H9 (cell line): ENCODE data around the gene FLT3. TPM values are rescaled to one million over a fixed set of nuclear protein-coding genes. Genes with fewer than 3 reads are reported as not detected.

Source experiments
- DNase-seq: peaks from one replicate; pipeline ENCODE4 v3.0.0-alpha.2; 2017
- H2AFZ ChIP-seq: one replicate; pipeline ENCODE4 v1.6.1; 2013; ENCODE audit warnings: mild to moderate bottlenecking, low read length, control low read depth, moderate library complexity
- H2AK5ac ChIP-seq: 2 replicates; pipeline ENCODE4 v1.6.1; 2013; ENCODE audit warnings: low read length, control low read depth, mixed read lengths; ENCODE audit not compliant: insufficient read length
- H2BK120ac ChIP-seq: one replicate; pipeline ENCODE4 v1.6.1; 2013; ENCODE audit warnings: low read depth, mild to moderate bottlenecking, low read length, control low read depth, inconsistent platforms; ENCODE audit not compliant: poor library complexity, severe bottlenecking
- H2BK12ac ChIP-seq: 2 replicates; pipeline ENCODE4 v1.6.1; 2013; ENCODE audit warnings: low read length, control low read depth, mixed read lengths, low read depth; ENCODE audit not compliant: insufficient read length
- H2BK15ac ChIP-seq: 2 replicates; pipeline ENCODE4 v1.6.1; 2013; ENCODE audit warnings: low read depth, low read length, control low read depth
- H2BK20ac ChIP-seq: one replicate; pipeline ENCODE4 v1.6.1; 2013; ENCODE audit warnings: low read depth, mild to moderate bottlenecking, low read length, control low read depth, inconsistent platforms; ENCODE audit not compliant: poor library complexity, severe bottlenecking
- H2BK5ac ChIP-seq: 2 replicates; pipeline ENCODE4 v1.6.1; 2013; ENCODE audit warnings: low read length, control low read depth, mixed read lengths; ENCODE audit not compliant: insufficient read length
- H3K14ac ChIP-seq: 2 replicates; pipeline ENCODE4 v1.6.1; 2013; ENCODE audit warnings: low read length, control low read depth; ENCODE audit not compliant: insufficient read depth
- H3K18ac ChIP-seq: 2 replicates; pipeline ENCODE4 v1.6.1; 2013; ENCODE audit warnings: low read depth, mild to moderate bottlenecking, mixed read lengths, low read length, control low read depth; ENCODE audit not compliant: insufficient read length
- H3K23ac ChIP-seq: 2 replicates; pipeline ENCODE4 v1.6.1; 2013; ENCODE audit warnings: low read length, control low read depth, mixed read lengths, low read depth; ENCODE audit not compliant: insufficient read length
- H3K23me2 ChIP-seq: 2 replicates; pipeline ENCODE4 v1.6.1; 2013; ENCODE audit warnings: low read depth, mild to moderate bottlenecking, mixed read lengths, low read length, control low read depth; ENCODE audit not compliant: insufficient read length, poor library complexity, severe bottlenecking
- H3K27ac ChIP-seq: 2 replicates; pipeline ENCODE4 v1.5.1; 2013; ENCODE audit warnings: low read length, control low read depth, mixed read lengths, low read depth; ENCODE audit not compliant: insufficient read length
- H3K27me3 ChIP-seq: 2 replicates; pipeline ENCODE4 v1.6.1; 2013; ENCODE audit warnings: low read length, control low read depth, inconsistent platforms; ENCODE audit not compliant: insufficient read depth
- H3K4ac ChIP-seq: 2 replicates; pipeline ENCODE4 v1.6.1; 2013; ENCODE audit warnings: low read depth, mild to moderate bottlenecking, control low read depth, inconsistent platforms, low read length, moderate library complexity
- H3K4me1 ChIP-seq: 2 replicates; pipeline ENCODE4 v1.6.1; 2013; ENCODE audit warnings: low read length, control low read depth, inconsistent platforms; ENCODE audit not compliant: insufficient read depth
- H3K4me2 ChIP-seq: 2 replicates; pipeline ENCODE4 v1.6.1; 2013; ENCODE audit warnings: low read length, control low read depth, mixed read lengths; ENCODE audit not compliant: insufficient read length, insufficient read depth
- H3K56ac ChIP-seq: 2 replicates; pipeline ENCODE4 v1.6.1; 2013; ENCODE audit warnings: low read depth, mild to moderate bottlenecking, mixed read lengths, low read length, control low read depth; ENCODE audit not compliant: insufficient read length
- H3K79me1 ChIP-seq: 2 replicates; pipeline ENCODE4 v1.6.1; 2013; ENCODE audit warnings: low read depth, mild to moderate bottlenecking, moderate library complexity, low read length, control low read depth, inconsistent platforms; ENCODE audit not compliant: insufficient read depth, poor library complexity, severe bottlenecking
- H3K79me2 ChIP-seq: 2 replicates; pipeline ENCODE4 v1.6.1; 2013; ENCODE audit warnings: low read length, control low read depth, inconsistent platforms; ENCODE audit not compliant: insufficient read depth
- H3K9ac ChIP-seq: 2 replicates; pipeline ENCODE4 v1.6.1; 2013; ENCODE audit warnings: low read length, control low read depth, mixed read lengths; ENCODE audit not compliant: insufficient read length; ENCODE audit errors: extremely low read depth
- H3K9me3 ChIP-seq: one replicate; pipeline ENCODE4 v1.6.1; 2013; ENCODE audit warnings: low read depth, low read length, inconsistent platforms; ENCODE audit not compliant: control insufficient read depth
- H3T11ph ChIP-seq: one replicate; pipeline ENCODE4 v1.6.1; 2013; ENCODE audit warnings: mild to moderate bottlenecking, low read length, control low read depth, inconsistent platforms
- H4K20me1 ChIP-seq: one replicate; pipeline ENCODE4 v1.6.1; 2013; ENCODE audit not compliant: control insufficient read depth, insufficient read length, insufficient read depth
- H4K5ac ChIP-seq: 2 replicates; pipeline ENCODE4 v1.6.1; 2013; ENCODE audit warnings: low read depth, mild to moderate bottlenecking, mixed read lengths, low read length, control low read depth; ENCODE audit not compliant: insufficient read length
- H4K8ac ChIP-seq: replicated peaks from 2 replicates; pipeline ENCODE4 v1.6.1; 2013; ENCODE audit warnings: low read length, control low read depth, mixed read lengths, low read depth; ENCODE audit not compliant: insufficient read length
- H4K91ac ChIP-seq: 2 replicates; pipeline ENCODE4 v1.6.1; 2013; ENCODE audit warnings: low read depth, mild to moderate bottlenecking, moderate library complexity, mixed read lengths, low read length, control low read depth; ENCODE audit not compliant: insufficient read length
- H3K27ac Mint-ChIP-seq, 3 experiments: 2 replicates in 2 of 3; 3 replicates in 1 of 3; pipeline ENCODE4 v1.8.0; 2020 to 2021; ENCODE audit warnings: mixed read lengths in 3 of 3, mild to moderate bottlenecking in 1 of 3, moderate library complexity in 1 of 3
- H3K27me3 Mint-ChIP-seq: 2 replicates; pipeline ENCODE4 v1.8.0; 2021; ENCODE audit warnings: low read depth, mild to moderate bottlenecking, moderate library complexity, mixed read lengths
- H3K36me3 Mint-ChIP-seq, 3 experiments: 2 replicates in 2 of 3; 3 replicates in 1 of 3; pipeline ENCODE4 v1.8.0; 2020 to 2021; ENCODE audit warnings: low read depth in 3 of 3, mixed read lengths in 3 of 3; ENCODE audit not compliant: insufficient read depth in 1 of 3
- H3K4me1 Mint-ChIP-seq, 2 experiments: 2 replicates each; pipeline ENCODE4 v1.8.0; 2020; ENCODE audit warnings: mixed read lengths in 2 of 2
- H3K4me3 Mint-ChIP-seq, 2 experiments: 2 replicates in 1 of 2; 3 replicates in 1 of 2; pipeline ENCODE4 v1.8.0; 2020 to 2021; ENCODE audit warnings: mild to moderate bottlenecking in 2 of 2, mixed read lengths in 2 of 2, moderate library complexity in 1 of 2
- H3K9me3 Mint-ChIP-seq, 2 experiments: 2 replicates in 1 of 2; 3 replicates in 1 of 2; pipeline ENCODE4 v1.8.0; 2020; ENCODE audit warnings: mild to moderate bottlenecking in 2 of 2, mixed read lengths in 2 of 2, moderate library complexity in 1 of 2
- CTCF ChIP-seq: fragments of 200-600 bp; sonication (generic); conservative IDR thresholded peaks from 3 replicates; pipeline ENCODE4 v1.8.0; 2021; ENCODE audit warnings: antibody characterized with exemption, mild to moderate bottlenecking
- WGBS: extraction: QIAGEN DNeasy Blood & Tissue Kit; methylation state at CpG from one replicate; pipeline ENCODE4 v1.1.7; 2013; ENCODE audit warnings: missing lambda C conversion rate, low lambda C conversion rate, mixed read lengths; ENCODE audit not compliant: insufficient read length; ENCODE audit errors: extremely low coverage; 5-methylcytosine and 5-hydroxymethylcytosine counted together
- total RNA-seq: library from RNA; stranded (reverse); gene quantifications from 2 replicates; pipeline ENCODE4 v1.2.1, GENCODE V29; 2021

FLT3 gene
- total RNA-seq, 1 experiment from 2014 or later: 0.44 TPM

GRCh38 chr13:28049215-28049614 is 51.2 kb downstream of the FLT3 start:
- Histone ChIP-seq H4K20me1 (no peaks in the 10 kb centered on the region), H2BK15ac (no peak overlapping the region), H4K8ac (no peak overlapping the region), H2BK120ac (no peak overlapping the region), H3K9ac (no peak overlapping the region), H3K9me3 (no peaks in the 10 kb centered on the region), H3K4me2 (no peak overlapping the region), H3K79me2 (no peaks in the 10 kb centered on the region; the same call in 1 of the 2 replicates), H3T11ph (no peak overlapping the region), H3K56ac (no peak overlapping the region), H3K4ac (no peak overlapping the region), H3K4me1 (peaks cover 8% of the 10 kb centered on the region), H2AFZ (no peak overlapping the region), H2AK5ac (no peak overlapping the region), H4K5ac (no peak overlapping the region), H3K14ac (no peak overlapping the region), H3K18ac (no peak overlapping the region), H3K27me3 (no peaks in the 10 kb centered on the region), H4K91ac (no peak overlapping the region), H2BK5ac (no peak overlapping the region), H2BK20ac (no peak overlapping the region), H3K79me1 (no peaks in the 10 kb centered on the region), H3K27ac (no peak overlapping the region), H3K23ac (no peak overlapping the region), H2BK12ac (no peak overlapping the region), H3K23me2 (no peaks in the 10 kb centered on the region)
- Mint-ChIP-seq H3K4me3 (no peak overlapping the region), H3K4me1 (peaks cover 30 to 42% of the 10 kb centered on the region in 2 experiments), H3K27ac (peak overlapping the region in 1 of 3 experiments; percentile 13; a peak in 3 of 7 replicates), H3K9me3 (no peaks in the 10 kb centered on the region), H3K27me3 (peaks cover 31% of the 10 kb centered on the region), H3K36me3 (peaks cover 0 to 5% (median 0%) of the 10 kb centered on the region in 3 experiments; a peak in 1 of 7 replicates)
- no peak for TF ChIP-seq CTCF
- DNase-seq: no peak
- no CpG with 5 or more reads among the region's 5 CpGs for WGBS
